ENCODE data around the gene FRMD4A.

FRMD4A gene

GRCh38 chr10:13673156-13673555 is 657.6 kb downstream of the FRMD4A start:
- FAIRE-seq, result no peak

GRCh38 chr10:13672548-13672947 is 658.2 kb downstream of the FRMD4A start:
- no peak for DNase-seq (ENCODE audit: insufficient read length, low spot score)
- FAIRE-seq, result no peak

More at GRCh38 chr10:13673156-13673555, 657.6 kb downstream of the FRMD4A start:
- DNase-seq (ENCODE audit: insufficient read length, low spot score), result no peak

GRCh38 chr10:13671904-13672303 is 658.8 kb downstream of the FRMD4A start:
- DNase-seq (ENCODE audit: insufficient read length, low spot score) (no peak), FAIRE-seq (no peak)

- DNase-seq (ENCODE audit: insufficient read length, low spot score) (no peak), FAIRE-seq (no peak)
Measured at GRCh38 chr10:13670311-13670710, 660.4 kb downstream of the FRMD4A start.

GRCh38 chr10:13669901-13670300 is 660.8 kb downstream of the FRMD4A start:
- DNase-seq (ENCODE audit: insufficient read length, low spot score) (no peak), FAIRE-seq (no peak)

GRCh38 chr10:13669182-13669855 is 661.4 kb downstream of the FRMD4A start:
- FAIRE-seq (no peak), DNase-seq (ENCODE audit: insufficient read length, low spot score) (no peak)

- no peak for FAIRE-seq
- no peak for DNase-seq (ENCODE audit: insufficient read length, low spot score)
Measured at GRCh38 chr10:13668126-13668525, 662.6 kb downstream of the FRMD4A start.

GRCh38 chr10:13665516-13666262 is 665.0 kb downstream of the FRMD4A start:
- FAIRE-seq (no peak), DNase-seq (ENCODE audit: insufficient read length, low spot score) (no peak)

GRCh38 chr10:13661256-13661655 is 669.5 kb downstream of the FRMD4A start:
- DNase-seq (ENCODE audit: insufficient read length, low spot score) (no peak), FAIRE-seq (no peak)

GRCh38 chr10:13660551-13660920 is 670.2 kb downstream of the FRMD4A start:
- FAIRE-seq (no peak), DNase-seq (ENCODE audit: insufficient read length, low spot score) (no peak)

GRCh38 chr10:13659887-13660550 is 670.7 kb downstream of the FRMD4A start:
- FAIRE-seq (peak; percentile 98), DNase-seq (ENCODE audit: insufficient read length, low spot score) (peak; percentile 85)

- no peak for DNase-seq (ENCODE audit: insufficient read length, low spot score)
- FAIRE-seq, result peak; percentile 21
Measured at GRCh38 chr10:13658871-13659685, 671.6 kb downstream of the FRMD4A start.

- DNase-seq (ENCODE audit: insufficient read length, low spot score) (no peak), FAIRE-seq (no peak)
Measured at GRCh38 chr10:13658264-13658663, 672.5 kb downstream of the FRMD4A start.

GRCh38 chr10:13657101-13657680 is 673.5 kb downstream of the FRMD4A start:
- no peak for DNase-seq (ENCODE audit: insufficient read length, low spot score)
- no peak for FAIRE-seq

- no peak for FAIRE-seq
- DNase-seq (ENCODE audit: insufficient read length, low spot score), result no peak
Measured at GRCh38 chr10:13656337-13657100, 674.2 kb downstream of the FRMD4A start.

GRCh38 chr10:13654846-13655245 is 675.9 kb downstream of the FRMD4A start:
- FAIRE-seq, result no peak
- no peak for DNase-seq (ENCODE audit: insufficient read length, low spot score)

GRCh38 chr10:13654118-13654830 is 676.5 kb downstream of the FRMD4A start:
- DNase-seq (ENCODE audit: insufficient read length, low spot score), result no peak
- no peak for FAIRE-seq

GRCh38 chr10:13652860-13653259 is 677.9 kb downstream of the FRMD4A start:
- DNase-seq (ENCODE audit: insufficient read length, low spot score) (no peak), FAIRE-seq (no peak)
